Keratinocyte (primary cell): ENCODE data around the gene STIM1. TPM values are rescaled to one million over a fixed set of nuclear protein-coding genes. Genes with fewer than 3 reads are reported as not detected.

Source experiments
- DNase-seq: peaks from one replicate; pipeline ENCODE4 v3.0.0-alpha.2; 2011; ENCODE audit warnings: low read depth, missing footprints, low spot score
- FAIRE-seq: peaks from 2 replicates; lab custom pipeline; 2011; peaks lifted over from hg19 to GRCh38; lab: Jason Lieb, UNC
- H2AFZ ChIP-seq: 2 replicates; pipeline ENCODE4 v1.6.0; 2012; ENCODE audit warnings: low read length, control low read depth, inconsistent platforms; ENCODE audit not compliant: control insufficient read depth
- H3K27ac ChIP-seq: 2 replicates; pipeline ENCODE4 v1.5.1; 2011; ENCODE audit warnings: low read length; ENCODE audit not compliant: control insufficient read depth, insufficient read depth
- H3K27me3 ChIP-seq: 3 replicates; pipeline ENCODE4 v1.6.0; 2011; ENCODE audit warnings: low read length; ENCODE audit not compliant: control insufficient read depth, insufficient read depth; ENCODE audit errors: extremely low read depth
- H3K36me3 ChIP-seq, 2 experiments: 2 replicates in 1 of 2; 3 replicates in 1 of 2; pipeline ENCODE4 v1.5.1; 2011; ENCODE audit warnings: low read length in 2 of 2, mild to moderate bottlenecking in 1 of 2; ENCODE audit not compliant: control insufficient read depth in 2 of 2, insufficient read depth in 2 of 2; ENCODE audit errors: extremely low read depth in 1 of 2
- H3K4me1 ChIP-seq: 3 replicates; pipeline ENCODE4 v1.5.1; 2011; ENCODE audit warnings: low read length; ENCODE audit not compliant: control insufficient read depth, insufficient read depth; ENCODE audit errors: extremely low read depth
- H3K4me2 ChIP-seq: 3 replicates; pipeline ENCODE4 v1.6.0; 2011; ENCODE audit warnings: low read depth, low read length; ENCODE audit not compliant: control insufficient read depth, insufficient read depth; ENCODE audit errors: extremely low read depth
- H3K4me3 ChIP-seq, 3 experiments: fragments of 200-600 bp in 1 of 3; sonication (generic) in 1 of 3; 2 replicates in 2 of 3; 3 replicates in 1 of 3; pipeline ENCODE4 v1.5.1; 2011 to 2016; ENCODE audit warnings: low read length in 3 of 3, mild to moderate bottlenecking in 3 of 3, control low read depth in 2 of 3, inconsistent platforms in 1 of 3, low read depth in 1 of 3, mixed read lengths in 1 of 3, mixed run types in 1 of 3, moderate library complexity in 1 of 3; ENCODE audit not compliant: control insufficient read depth in 2 of 3, insufficient read depth in 2 of 3; ENCODE audit errors: extremely low read depth in 1 of 3
- H3K79me2 ChIP-seq: 2 replicates; pipeline ENCODE4 v1.6.0; 2012; ENCODE audit warnings: low read length; ENCODE audit not compliant: control insufficient read depth, insufficient read depth
- H3K9ac ChIP-seq: 3 replicates; pipeline ENCODE4 v1.6.0; 2011; ENCODE audit warnings: low read length; ENCODE audit not compliant: control insufficient read depth, insufficient read depth; ENCODE audit errors: extremely low read depth
- H3K9me1 ChIP-seq: 3 replicates; pipeline ENCODE4 v1.6.0; 2011; ENCODE audit warnings: low read length; ENCODE audit not compliant: control insufficient read depth, insufficient read depth; ENCODE audit errors: extremely low read depth
- H3K9me3 ChIP-seq: 2 replicates; pipeline ENCODE4 v1.5.1; 2012; ENCODE audit warnings: low read depth, low read length; ENCODE audit not compliant: control insufficient read depth
- H4K20me1 ChIP-seq: 3 replicates; pipeline ENCODE4 v1.6.0; 2011; ENCODE audit warnings: low read length; ENCODE audit not compliant: control insufficient read depth, insufficient read depth; ENCODE audit errors: extremely low read depth
- EZH2 ChIP-seq: IDR thresholded peaks from one replicate; pipeline ENCODE4 v1.6.1; 2012; ENCODE audit warnings: inconsistent platforms, mild to moderate bottlenecking, low read length, moderate library complexity
- dilution Hi-C: fragments of 300-500 bp; cut with MboI; formaldehyde crosslinking; loops from one replicate; pipeline ENCODE4 v1.7.0; 2020; ENCODE audit warnings: low sequenced_read_pairs; ENCODE audit not compliant: extremely low pct_ligation_motif_present
- polyA plus RNA-seq, 5 experiments: library from polyadenylated mRNA; depleted of rRNA in 3 of 5; stranded (reverse) in 3 of 5; stranded (forward) in 1 of 5; unstranded in 1 of 5; fragments of >200 nt; gene quantifications; 1 replicate in 1 of 5; 2 replicates in 3 of 5; 3 replicates in 1 of 5; pipeline versions ENCODE4 v1.2.1 to v1.2.3, GENCODE V29; 2011 to 2012; ENCODE audit warnings: missing spikeins in 2 of 5, low read depth in 1 of 5, low replicate concordance in 1 of 5
- TF ChIP-seq, protein P1 (sequence below), 3 experiments: IDR thresholded peaks in 1 of 3; conservative IDR thresholded peaks in 1 of 3; optimal IDR thresholded peaks in 1 of 3; 2 replicates in 2 of 3; 3 replicates in 1 of 3; pipeline versions ENCODE3 to v1.5.1; 2011; ENCODE audit warnings: low read length in 3 of 3, mild to moderate bottlenecking in 3 of 3, moderate library complexity in 2 of 3, control low read depth in 1 of 3, inconsistent platforms in 1 of 3; ENCODE audit not compliant: insufficient read depth in 2 of 3; ENCODE audit errors: extremely low read depth in 1 of 3

The STIM1 gene
- polyA plus RNA-seq, 1 donor (not counting 4 experiments of a cell fraction or from before 2014, with no cell fraction given) = 23.7 TPM

DNA sequence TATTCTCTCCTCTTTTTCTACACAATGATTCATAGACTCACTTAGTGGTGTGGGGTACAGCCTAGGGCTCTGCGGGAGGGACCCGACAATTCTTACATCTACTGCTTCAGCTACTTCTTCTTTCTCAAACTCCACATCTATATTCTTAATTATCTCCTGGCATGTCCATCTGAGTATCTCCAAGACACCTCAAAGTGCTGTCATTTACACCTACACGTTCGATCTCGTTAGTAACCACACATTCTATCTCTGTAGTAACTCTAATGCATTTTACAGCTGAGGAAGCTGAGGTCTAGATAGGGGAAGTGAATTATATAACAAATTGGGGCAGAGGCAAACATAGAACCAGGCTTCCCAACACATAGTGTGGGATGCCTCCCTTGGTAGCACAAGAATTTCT lies 211.4 kb downstream of the STIM1 start:
- no peaks in the 10 kb centered on the region for H3K9me3 ChIP-seq
- H4K20me1 ChIP-seq = no peaks in the 10 kb centered on the region
- no peak overlapping the region for H3K4me3 ChIP-seq
- dilution Hi-C loops = loop anchor here (25.0 kb wide), 2 partner anchors 105 to 205 kb away; partner anchors contain the start of gene STIM1
- no peak for DNase-seq
- TF ChIP-seq EZH2 = no peak
- TF ChIP-seq, protein P1, sequence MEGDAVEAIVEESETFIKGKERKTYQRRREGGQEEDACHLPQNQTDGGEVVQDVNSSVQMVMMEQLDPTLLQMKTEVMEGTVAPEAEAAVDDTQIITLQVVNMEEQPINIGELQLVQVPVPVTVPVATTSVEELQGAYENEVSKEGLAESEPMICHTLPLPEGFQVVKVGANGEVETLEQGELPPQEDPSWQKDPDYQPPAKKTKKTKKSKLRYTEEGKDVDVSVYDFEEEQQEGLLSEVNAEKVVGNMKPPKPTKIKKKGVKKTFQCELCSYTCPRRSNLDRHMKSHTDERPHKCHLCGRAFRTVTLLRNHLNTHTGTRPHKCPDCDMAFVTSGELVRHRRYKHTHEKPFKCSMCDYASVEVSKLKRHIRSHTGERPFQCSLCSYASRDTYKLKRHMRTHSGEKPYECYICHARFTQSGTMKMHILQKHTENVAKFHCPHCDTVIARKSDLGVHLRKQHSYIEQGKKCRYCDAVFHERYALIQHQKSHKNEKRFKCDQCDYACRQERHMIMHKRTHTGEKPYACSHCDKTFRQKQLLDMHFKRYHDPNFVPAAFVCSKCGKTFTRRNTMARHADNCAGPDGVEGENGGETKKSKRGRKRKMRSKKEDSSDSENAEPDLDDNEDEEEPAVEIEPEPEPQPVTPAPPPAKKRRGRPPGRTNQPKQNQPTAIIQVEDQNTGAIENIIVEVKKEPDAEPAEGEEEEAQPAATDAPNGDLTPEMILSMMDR (optimal IDR thresholded peaks at IDR 0.05 in 1 of 3, IDR thresholded peaks at IDR 0.05 in 1 of 3, conservative IDR thresholded peaks at IDR 0.05 in 1 of 3; ENCODE audit: extremely low read depth in 1 of 3, insufficient read depth in 2 of 3, low read length in 3 of 3) = no peak
- no peak overlapping the region for H3K4me2 ChIP-seq
- no peaks in the 10 kb centered on the region for H3K9me1 ChIP-seq
- H2AFZ ChIP-seq = no peak overlapping the region
- H3K4me1 ChIP-seq = no peaks in the 10 kb centered on the region
- FAIRE-seq = no peak
- H3K27me3 ChIP-seq = no peaks in the 10 kb centered on the region
- no peaks in the 10 kb centered on the region for H3K79me2 ChIP-seq
- no peak overlapping the region for H3K9ac ChIP-seq
- no peak overlapping the region for H3K27ac ChIP-seq
- H3K36me3 ChIP-seq = peaks cover 0 to 2% of the 10 kb centered on the region in 2 experiments

DNA sequence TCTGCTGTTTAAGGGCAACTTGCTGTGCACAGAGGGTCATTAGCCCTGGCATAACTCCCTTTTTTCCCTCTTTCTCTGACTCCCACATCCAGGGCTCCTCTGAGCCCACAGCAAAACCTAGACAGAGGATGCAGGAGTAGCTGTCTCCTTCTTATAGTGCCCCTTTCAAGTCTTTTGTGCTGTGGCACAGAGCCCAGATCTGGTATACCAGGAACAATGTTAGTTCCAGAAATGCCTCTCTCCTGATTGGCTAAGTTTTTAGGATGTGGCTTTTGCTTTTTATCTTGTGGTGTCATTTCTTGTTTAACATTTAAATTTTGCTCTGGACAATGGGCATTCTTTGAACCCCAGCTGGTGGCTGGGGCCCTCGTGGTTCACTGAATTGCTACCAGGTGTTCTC lies 213.5 kb downstream of the STIM1 start:
- Histone ChIP-seq H3K4me1 (peaks cover under 1% of the 10 kb centered on the region), H2AFZ (no peak overlapping the region), H3K9me1 (no peaks in the 10 kb centered on the region), H3K27ac (no peak overlapping the region), H3K4me3 (no peak overlapping the region), H4K20me1 (no peaks in the 10 kb centered on the region), H3K27me3 (no peaks in the 10 kb centered on the region), H3K9me3 (no peaks in the 10 kb centered on the region), H3K9ac (no peak overlapping the region), H3K79me2 (no peaks in the 10 kb centered on the region), H3K36me3 (peaks cover 0 to 5% of the 10 kb centered on the region in 2 experiments), H3K4me2 (no peak overlapping the region)
- TF ChIP-seq, protein P1 (optimal IDR thresholded peaks at IDR 0.05 in 1 of 3, IDR thresholded peaks at IDR 0.05 in 1 of 3, conservative IDR thresholded peaks at IDR 0.05 in 1 of 3; ENCODE audit: extremely low read depth in 1 of 3, insufficient read depth in 2 of 3, low read length in 3 of 3) = no peak
- TF ChIP-seq EZH2 = no peak
- DNase-seq (no peak), FAIRE-seq (no peak)
- dilution Hi-C loops = loop anchor here (25.0 kb wide), 2 partner anchors 107 to 207 kb away; partner anchors contain the start of gene STIM1
